HEK293 (cell line): Measurements from ENCODE around the gene EDNRA.

Experiments used
- KLF9 ChIP-seq: fragments of 450-650 bp; formaldehyde crosslinking; IDR thresholded peaks from 2 replicates; pipeline ENCODE4 v1.5.1; 2016; ENCODE audit warnings: missing biosample characterization, missing genetic modification characterization, low read depth
- YY1 ChIP-seq: fragments of 450-650 bp; formaldehyde crosslinking; IDR thresholded peaks from 2 replicates; pipeline ENCODE4 v1.5.1; 2018; ENCODE audit warnings: missing biosample characterization, missing genetic modification characterization
- ZBTB7A ChIP-seq: fragments of 450-650 bp; formaldehyde crosslinking; IDR thresholded peaks from 2 replicates; pipeline ENCODE4 v1.5.1; 2016; ENCODE audit warnings: low read depth, missing biosample characterization, missing genetic modification characterization
- TF ChIP-seq, protein P1 (sequence below): fragments of 450-650 bp; formaldehyde crosslinking; IDR thresholded peaks from 2 replicates; pipeline ENCODE4 v1.5.1; 2016; ENCODE audit warnings: missing biosample characterization, missing genetic modification characterization

DNA sequence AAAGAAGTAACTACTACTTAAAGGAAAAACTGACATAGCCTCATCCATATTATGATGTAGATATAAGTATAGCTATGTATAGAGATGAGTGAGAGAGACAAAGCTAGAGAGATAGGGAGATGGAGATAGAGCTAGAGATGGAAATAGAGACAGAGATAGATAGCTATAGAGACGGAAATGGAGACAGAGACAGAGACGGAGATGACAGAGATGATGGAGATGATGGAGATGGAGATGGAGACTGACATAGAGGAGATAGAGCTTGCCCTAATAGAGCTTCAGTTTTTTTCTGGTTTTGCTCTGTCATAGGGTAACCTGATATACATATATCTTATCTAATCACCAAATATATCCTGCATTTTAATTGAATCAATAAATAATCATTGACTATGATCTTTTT is 4.3 kb downstream of the EDNRA start:
- TF ChIP-seq, protein P1, sequence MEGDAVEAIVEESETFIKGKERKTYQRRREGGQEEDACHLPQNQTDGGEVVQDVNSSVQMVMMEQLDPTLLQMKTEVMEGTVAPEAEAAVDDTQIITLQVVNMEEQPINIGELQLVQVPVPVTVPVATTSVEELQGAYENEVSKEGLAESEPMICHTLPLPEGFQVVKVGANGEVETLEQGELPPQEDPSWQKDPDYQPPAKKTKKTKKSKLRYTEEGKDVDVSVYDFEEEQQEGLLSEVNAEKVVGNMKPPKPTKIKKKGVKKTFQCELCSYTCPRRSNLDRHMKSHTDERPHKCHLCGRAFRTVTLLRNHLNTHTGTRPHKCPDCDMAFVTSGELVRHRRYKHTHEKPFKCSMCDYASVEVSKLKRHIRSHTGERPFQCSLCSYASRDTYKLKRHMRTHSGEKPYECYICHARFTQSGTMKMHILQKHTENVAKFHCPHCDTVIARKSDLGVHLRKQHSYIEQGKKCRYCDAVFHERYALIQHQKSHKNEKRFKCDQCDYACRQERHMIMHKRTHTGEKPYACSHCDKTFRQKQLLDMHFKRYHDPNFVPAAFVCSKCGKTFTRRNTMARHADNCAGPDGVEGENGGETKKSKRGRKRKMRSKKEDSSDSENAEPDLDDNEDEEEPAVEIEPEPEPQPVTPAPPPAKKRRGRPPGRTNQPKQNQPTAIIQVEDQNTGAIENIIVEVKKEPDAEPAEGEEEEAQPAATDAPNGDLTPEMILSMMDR (tag by site-specific recombination): no peak
- TF ChIP-seq KLF9 (tag by site-specific recombination) (no peak), ZBTB7A (tag by site-specific recombination) (no peak), YY1 (tag by site-specific recombination) (no peak)
